Activated CD8-positive, alpha-beta memory T cell treated with anti-CD3 and anti-CD28 coated beads for 36 hours (primary cell): Measurements from ENCODE around the gene PQBP1. TPM values are rescaled to one million over a fixed set of nuclear protein-coding genes. Genes with fewer than 3 reads are reported as not detected.

ENCODE experiments used
- CTCF ChIA-PET: fragments of 350-600 bp; sonication (Branson Sonifier 250); formaldehyde crosslinking; loops from one replicate; lab custom pipeline; 2021; ENCODE audit warnings: antibody characterized with exemption; lab: Charles Lee
- POLR2A ChIA-PET: fragments of 350-600 bp; sonication (Branson Sonifier 250); formaldehyde crosslinking; loops from one replicate; lab custom pipeline; 2021; ENCODE audit warnings: antibody characterized with exemption; lab: Charles Lee
- total RNA-seq, 2 experiments: library from RNA; stranded (reverse); gene quantifications; one replicate each; pipeline ENCODE4 v1.2.3, GENCODE V29; 2021

Gene PQBP1
- total RNA-seq, 2 experiments from 2014 or later = 96.1 to 99.5 TPM

DNA sequence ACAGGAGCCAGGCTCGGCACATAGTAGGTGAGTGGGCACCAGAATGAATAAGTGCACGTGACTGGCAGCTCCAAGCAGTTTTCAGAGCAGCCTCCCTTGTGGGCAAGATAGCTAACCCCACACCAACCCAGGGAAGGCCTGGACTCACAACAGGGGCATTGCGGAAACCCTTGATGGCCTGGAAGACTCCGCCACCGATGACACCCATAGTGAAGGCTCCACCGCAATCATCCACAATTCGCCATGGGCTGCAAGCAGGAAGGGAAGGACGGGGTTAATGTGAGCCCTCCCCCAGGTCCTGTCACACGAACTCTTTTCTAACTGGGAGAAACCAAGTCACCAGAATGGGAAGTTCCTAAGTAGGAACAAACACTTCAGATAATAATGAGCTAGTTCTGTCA, 1.1 kb upstream of the PQBP1 start:
- ChIA-PET CTCF (no interaction called here), POLR2A (interaction anchor here (0.6 to 2.0 kb wide), 2 partner anchors 16 to 24 kb away, joined by 3 to 14 read pairs; partner anchors contain the start of gene SLC35A2)

DNA sequence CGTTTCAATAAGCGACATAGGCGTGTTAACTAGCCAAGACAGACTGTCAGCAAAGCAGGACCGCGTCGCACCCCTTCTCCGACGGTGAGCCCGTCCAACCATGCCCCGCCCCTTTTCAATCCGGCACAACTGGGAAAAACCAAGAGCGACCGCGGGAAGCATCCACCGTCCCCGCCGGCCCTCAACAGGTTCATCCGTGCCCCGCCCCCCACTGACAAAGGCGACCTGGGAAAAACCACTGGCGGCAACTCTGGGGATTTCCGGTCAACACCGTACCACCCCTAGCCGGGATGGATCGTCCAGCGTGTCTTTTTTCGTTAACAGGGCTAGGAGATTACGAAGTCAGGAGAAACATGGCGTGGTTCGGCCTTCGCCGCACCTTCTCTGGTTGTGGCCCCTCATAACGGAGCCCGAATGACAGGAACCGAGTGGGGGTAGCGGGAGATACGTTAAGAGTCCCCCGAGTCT, 539 bp upstream of the PQBP1 start:
- POLR2A ChIA-PET = interaction anchor here (0.5 to 2.0 kb wide), 5 partner anchors 13 to 173 kb away, joined by 3 to 14 read pairs (median 4); partner anchors contain the start of genes HDAC6 and SLC35A2
- CTCF ChIA-PET = interaction anchor here (0.9 kb wide), 1 partner anchor 40 kb away, joined by 3 read pairs; no protein-coding TSS in a partner anchor

GRCh38 chrX:48899078-48899410, 1.3 kb downstream of the PQBP1 start:
- ChIA-PET POLR2A (no interaction called here), CTCF (no interaction called here)

DNA sequence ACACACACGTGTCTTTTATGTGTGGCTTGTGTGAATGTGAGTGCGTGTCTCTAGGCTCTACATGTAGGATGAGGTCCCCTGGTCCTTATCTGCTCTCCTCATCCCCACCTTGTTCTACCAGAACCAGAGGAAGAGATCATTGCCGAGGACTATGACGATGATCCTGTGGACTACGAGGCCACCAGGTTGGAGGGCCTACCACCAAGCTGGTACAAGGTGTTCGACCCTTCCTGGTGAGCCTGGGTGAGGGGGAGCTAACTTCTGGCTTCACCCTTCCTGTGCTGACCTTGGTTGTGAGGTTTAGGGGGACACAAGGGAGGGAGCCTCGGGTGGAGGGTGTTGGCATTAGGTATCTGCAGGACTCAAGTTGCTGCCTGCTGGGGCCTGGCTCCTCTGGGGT, 3.3 kb downstream of the PQBP1 start:
- CTCF ChIA-PET = no interaction called here
- POLR2A ChIA-PET = no interaction called here

DNA sequence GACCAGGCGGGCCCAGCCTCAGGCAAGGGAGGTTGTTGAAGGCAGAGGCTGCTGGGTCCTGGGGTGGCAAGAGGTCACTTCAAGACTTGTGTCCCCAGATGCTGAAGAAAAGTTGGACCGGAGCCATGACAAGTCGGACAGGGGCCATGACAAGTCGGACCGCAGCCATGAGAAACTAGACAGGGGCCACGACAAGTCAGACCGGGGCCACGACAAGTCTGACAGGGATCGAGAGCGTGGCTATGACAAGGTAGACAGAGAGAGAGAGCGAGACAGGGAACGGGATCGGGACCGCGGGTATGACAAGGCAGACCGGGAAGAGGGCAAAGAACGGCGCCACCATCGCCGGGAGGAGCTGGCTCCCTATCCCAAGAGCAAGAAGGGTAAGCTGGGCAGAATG, 4.4 kb downstream of the PQBP1 start:
- POLR2A ChIA-PET = no interaction called here

DNA sequence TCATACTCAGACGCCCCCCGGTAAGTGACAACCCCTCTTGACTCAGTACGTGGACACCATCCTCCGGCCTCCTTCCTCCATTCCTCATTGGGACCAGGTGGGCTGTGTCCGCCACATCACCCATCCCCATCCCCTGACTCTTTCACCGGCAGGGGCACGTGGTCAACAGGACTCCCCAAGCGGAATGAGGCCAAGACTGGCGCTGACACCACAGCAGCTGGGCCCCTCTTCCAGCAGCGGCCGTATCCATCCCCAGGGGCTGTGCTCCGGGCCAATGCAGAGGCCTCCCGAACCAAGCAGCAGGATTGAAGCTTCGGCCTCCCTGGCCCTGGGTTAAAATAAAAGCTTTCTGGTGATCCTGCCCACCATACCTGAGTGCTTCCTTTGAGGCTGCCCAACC, 5.0 kb downstream of the PQBP1 start:
- POLR2A ChIA-PET = interaction anchor here (0.6 kb wide), 1 partner anchor 47 kb away, joined by 11 read pairs; no protein-coding TSS in a partner anchor
- CTCF ChIA-PET = interaction anchor here (1.0 to 1.7 kb wide), 3 partner anchors 13 to 42 kb away, joined by 3 to 5 read pairs (median 3); no protein-coding TSS in a partner anchor

More for the DNA sequence above, 4.4 kb downstream of the PQBP1 start:
- CTCF ChIA-PET = interaction anchor here (1.0 to 1.7 kb wide), 2 partner anchors 14 to 36 kb away, joined by 3 to 5 read pairs; no protein-coding TSS in a partner anchor

GRCh38 chrX:48903290-48903689, 5.6 kb downstream of the PQBP1 start:
- ChIA-PET POLR2A (interaction anchor here (0.6 kb wide), 1 partner anchor 47 kb away, joined by 11 read pairs; no protein-coding TSS in a partner anchor), CTCF (interaction anchor here (1.0 to 1.7 kb wide), 2 partner anchors 13 to 42 kb away, joined by 3 to 5 read pairs; no protein-coding TSS in a partner anchor)

DNA sequence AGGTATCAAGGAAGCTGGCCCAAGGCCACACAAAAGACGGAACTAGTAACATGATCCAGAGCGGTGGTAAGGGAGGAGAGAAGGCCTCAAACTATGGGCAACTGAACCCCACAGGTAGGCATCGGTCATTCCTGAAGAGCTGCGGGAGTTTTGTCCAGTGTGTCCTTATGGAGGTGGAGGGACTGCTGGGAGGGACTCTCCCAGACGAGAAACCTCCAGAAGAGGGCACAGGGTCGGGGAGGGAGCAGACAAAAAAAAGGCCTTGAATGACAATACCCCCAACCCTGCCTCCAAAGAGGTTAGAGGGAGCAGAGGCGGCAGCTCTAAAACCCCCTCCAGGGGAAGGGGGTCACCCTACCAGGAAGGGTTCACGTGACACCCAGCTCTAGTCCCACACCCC, 6.5 kb downstream of the PQBP1 start:
- CTCF ChIA-PET = no interaction called here

DNA sequence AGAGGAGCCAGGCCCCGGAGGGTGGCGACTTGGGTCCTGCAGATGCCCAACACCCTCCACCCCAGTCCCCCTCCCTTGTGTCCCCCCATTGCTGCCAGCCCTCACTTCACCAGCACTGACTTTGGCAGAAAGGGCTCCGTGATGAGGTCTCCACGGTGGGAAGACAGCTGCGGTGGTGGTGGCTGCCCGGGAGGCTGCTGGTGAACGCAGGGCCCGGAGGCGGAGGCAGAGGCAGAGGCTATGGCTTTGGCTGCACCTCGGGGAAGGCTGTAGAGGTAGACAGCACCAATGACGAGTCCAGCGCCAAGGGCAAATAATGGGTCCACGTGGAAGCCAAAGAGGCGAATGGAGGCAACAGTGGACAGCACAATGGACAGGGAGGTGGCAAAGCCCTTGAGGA, 6.9 kb downstream of the PQBP1 start:
- POLR2A ChIA-PET = no interaction called here
- CTCF ChIA-PET = no interaction called here

More for the DNA sequence above, 6.5 kb downstream of the PQBP1 start:
- POLR2A ChIA-PET = no interaction called here

GRCh38 chrX:48905090-48905790, 7.5 kb downstream of the PQBP1 start:
- ChIA-PET POLR2A (no interaction called here), CTCF (no interaction called here)

GRCh38 chrX:48908600-48908999, 10.9 kb downstream of the PQBP1 start:
- CTCF ChIA-PET = no interaction called here
- POLR2A ChIA-PET = no interaction called here

- CTCF ChIA-PET = no interaction called here
- POLR2A ChIA-PET = no interaction called here
Observed at GRCh38 chrX:48909703-48910294, 12.1 kb downstream of the PQBP1 start.

- POLR2A ChIA-PET = interaction anchor here (0.6 to 2.3 kb wide), 5 partner anchors 13 to 42 kb away, joined by 3 to 14 read pairs (median 4); partner anchors contain the start of genes PQBP1 and TIMM17B
- CTCF ChIA-PET = no interaction called here
Observed at GRCh38 chrX:48910926-48911411, 13.2 kb downstream of the PQBP1 start.

GRCh38 chrX:48911412-48912182, 13.9 kb downstream of the PQBP1 start, which contains the start of gene SLC35A2:
Gene SLC35A2, minus strand, starts transcription at chrX:48911646. Its CDS starts 10 bp downstream, at chrX:48911636.
- CTCF ChIA-PET = interaction anchor here (1.1 to 1.8 kb wide), 2 partner anchors 13 to 25 kb away, joined by 3 to 7 read pairs; no protein-coding TSS in a partner anchor

DNA sequence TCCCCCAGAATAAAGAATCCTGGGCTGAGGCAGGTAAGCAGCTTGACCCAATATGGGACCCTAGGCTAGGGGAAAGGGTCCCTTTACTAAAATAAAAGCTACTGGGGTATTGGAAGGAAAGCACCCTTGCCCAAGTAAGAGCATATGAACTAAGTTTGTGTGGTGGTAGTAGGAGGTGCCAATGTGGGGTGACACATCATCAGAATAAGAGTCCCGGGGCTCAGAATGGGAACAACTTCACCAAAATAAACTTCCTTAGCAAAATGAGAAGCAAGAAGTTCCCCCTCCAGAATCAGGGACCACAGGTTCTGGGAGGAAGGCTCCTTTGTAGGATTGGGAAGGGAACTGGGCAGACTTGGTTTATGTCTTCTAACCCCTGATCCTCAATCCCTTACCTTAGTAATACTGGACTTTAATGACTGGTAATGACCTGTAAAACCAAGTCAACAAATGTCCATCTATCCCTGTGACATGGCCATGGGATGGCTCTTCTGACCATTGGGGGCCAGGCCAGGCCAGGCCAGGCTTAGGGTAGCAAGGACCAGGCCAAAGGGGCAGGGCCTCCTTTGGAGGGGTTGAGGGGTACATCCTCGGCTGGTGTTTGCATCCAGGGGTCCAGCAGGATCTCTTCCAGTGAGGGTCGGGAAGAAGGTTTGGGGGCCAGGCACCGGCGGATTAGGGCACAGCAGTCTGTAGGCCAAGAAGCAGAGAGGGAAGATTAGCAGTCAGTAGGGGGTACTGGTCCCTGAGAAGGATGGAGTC, 16.1 kb downstream of the PQBP1 start:
- ChIA-PET POLR2A (no interaction called here), CTCF (no interaction called here)

More at GRCh38 chrX:48911412-48912182, 13.9 kb downstream of the PQBP1 start, which contains the start of gene SLC35A2:
- POLR2A ChIA-PET = interaction anchor here (0.5 to 2.3 kb wide), 10 partner anchors 9 to 367 kb away, joined by 3 to 14 read pairs (median 4); partner anchors contain the start of genes PQBP1 and TIMM17B

DNA sequence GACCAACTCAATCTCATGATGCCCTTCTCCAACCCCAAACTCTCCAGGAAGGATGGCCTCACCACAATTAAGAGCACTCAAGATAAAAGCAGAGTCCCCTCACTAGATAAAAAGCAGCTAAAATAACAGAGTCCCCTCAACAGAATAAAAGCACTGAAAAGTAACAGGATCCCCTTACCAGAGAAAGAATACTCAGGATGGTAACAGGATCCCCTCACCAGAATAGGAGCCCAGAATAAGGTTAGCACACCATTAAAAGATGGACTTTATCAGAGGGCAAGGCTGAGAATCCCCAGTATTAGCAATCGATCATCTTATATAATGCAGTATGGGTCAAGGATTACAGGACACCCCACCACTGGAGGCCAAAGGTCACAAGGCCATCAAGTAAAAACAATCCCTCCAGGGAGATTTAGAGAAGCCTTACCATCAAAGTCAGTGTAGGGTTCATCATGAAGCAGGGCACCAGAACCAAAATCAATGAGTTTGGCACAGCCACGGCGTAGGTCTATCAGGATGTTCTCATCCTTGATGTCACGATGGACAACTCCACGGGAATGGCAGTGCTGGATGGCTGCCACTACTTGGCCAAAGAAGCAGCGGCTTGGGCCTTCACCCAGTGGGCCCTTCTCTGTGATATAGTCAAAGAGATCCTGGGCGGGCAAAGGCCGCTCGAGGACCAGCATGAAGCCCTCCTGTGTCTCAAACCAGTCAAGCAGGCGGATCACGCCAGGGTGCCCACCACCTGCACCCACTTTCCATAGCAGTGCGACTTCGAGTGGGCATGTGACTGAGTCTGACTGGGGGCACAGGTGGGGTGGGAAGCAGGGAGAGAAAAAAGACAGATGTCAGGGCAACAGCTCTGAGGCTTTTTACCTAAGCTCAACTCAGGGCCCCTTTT, 17.1 kb downstream of the PQBP1 start:
- ChIA-PET POLR2A (no interaction called here), CTCF (interaction anchor here (1.0 to 1.5 kb wide), 2 partner anchors 12 to 24 kb away, joined by 3 to 5 read pairs; no protein-coding TSS in a partner anchor)
